ENCODE results near the gene GLYR1.

Gene GLYR1

DNA sequence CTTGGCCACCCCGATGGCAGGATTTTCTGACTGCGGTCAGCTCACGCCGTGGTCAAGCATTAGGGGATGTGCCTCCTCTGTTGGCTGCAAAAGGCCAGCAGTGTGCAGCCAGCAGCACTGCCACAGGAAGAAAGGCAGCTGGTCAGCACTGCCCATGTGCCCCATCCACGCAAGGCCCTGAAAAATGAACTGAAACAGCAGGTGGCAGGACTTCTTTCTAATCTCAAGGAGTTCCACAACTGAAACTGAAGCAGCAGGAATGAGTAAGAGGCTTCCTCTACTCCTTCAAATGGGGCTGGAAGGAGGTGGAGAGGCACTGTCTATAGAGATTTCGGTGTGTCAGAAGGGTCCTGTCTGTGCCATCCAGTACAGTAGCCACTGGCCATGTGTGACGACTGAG lies 83.3 kb downstream of the GLYR1 start:
- no peak for DNase-seq (ENCODE audit: low read depth)

DNA sequence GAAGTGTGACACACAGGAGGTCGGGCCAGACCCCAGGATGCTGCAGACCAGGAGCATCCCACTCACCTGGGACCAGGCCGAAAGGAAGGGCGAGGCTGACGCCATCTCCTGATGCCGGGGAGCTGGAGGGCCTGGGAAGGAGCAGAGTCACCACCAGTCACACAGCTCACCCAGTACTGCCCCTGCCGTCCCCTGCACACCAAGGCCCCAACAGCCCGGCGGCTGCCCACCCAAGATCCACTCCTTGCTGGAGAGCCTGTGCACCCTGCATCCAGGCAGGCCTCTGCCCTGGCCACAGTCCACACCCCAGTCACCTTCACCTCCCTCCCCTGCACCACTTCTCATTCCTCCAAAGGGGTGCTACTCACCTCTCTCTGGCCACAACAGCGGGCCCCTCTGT lies 84.9 kb downstream of the GLYR1 start:
- DNase-seq (ENCODE audit: low read depth): no peak

GRCh38 chr16:4760221-4760910 lies 86.7 kb downstream of the GLYR1 start:
- no peak for DNase-seq (ENCODE audit: low read depth)

DNA sequence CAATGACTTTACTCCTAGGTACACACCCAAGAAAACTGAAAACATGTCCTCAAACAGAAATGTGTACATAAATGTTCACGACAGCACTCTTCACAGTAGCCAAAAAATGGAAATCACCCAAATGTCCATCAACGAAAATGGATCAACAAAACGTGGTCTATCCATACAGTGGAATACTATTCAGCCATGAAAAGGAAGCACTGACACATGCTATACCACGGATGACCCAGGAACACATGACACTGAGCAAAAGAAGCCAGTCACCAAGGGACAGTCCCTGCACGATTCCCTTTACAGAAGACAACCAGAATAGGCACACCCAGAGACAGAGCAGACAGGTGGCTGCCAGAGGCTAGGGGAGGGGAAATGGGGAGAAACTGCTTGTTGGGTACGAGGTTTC lies 91.4 kb downstream of the GLYR1 start:
- DNase-seq (ENCODE audit: low read depth): no peak

- DNase-seq (ENCODE audit: low read depth): no peak
These were observed 92.2 kb downstream of the GLYR1 start for GRCh38 chr16:4754865-4755264.

GRCh38 chr16:4753227-4753626 lies 93.9 kb downstream of the GLYR1 start:
- DNase-seq (ENCODE audit: low read depth): no peak

All from activated T-helper 9 cell treated with anti-CD3 and anti-CD28 coated beads, Interleukin-2, amount 50 U/mL, for 16 hours (primary cell).